GM23248 (cell line): ENCODE data around the gene ZNF716. TPM values are rescaled to one million over a fixed set of nuclear protein-coding genes. Genes with fewer than 3 reads are reported as not detected.

ENCODE experiments used
- DNase-seq: peaks from one replicate; pipeline ENCODE4 v3.0.0-alpha.2; 2015
- H2AFZ ChIP-seq: fragments of 200-600 bp; sonication (generic); 2 replicates; pipeline ENCODE4 v1.6.1; 2016; ENCODE audit warnings: antibody characterized with exemption
- H3F3A ChIP-seq: fragments of 200-600 bp; sonication (generic); 2 replicates; pipeline ENCODE4 v1.6.1; 2016; ENCODE audit warnings: mild to moderate bottlenecking, antibody characterized with exemption, mixed run types; ENCODE audit not compliant: insufficient read depth
- H3K27ac ChIP-seq: fragments of 200-600 bp; sonication (generic); 2 replicates; pipeline ENCODE4 v1.5.1; 2016; ENCODE audit warnings: mild to moderate bottlenecking
- H3K27me3 ChIP-seq: fragments of 200-600 bp; sonication (generic); replicated peaks from 2 replicates; pipeline ENCODE4 v1.6.1; 2016; ENCODE audit warnings: mild to moderate bottlenecking; ENCODE audit not compliant: insufficient read depth
- H3K36me3 ChIP-seq: fragments of 200-600 bp; sonication (generic); 2 replicates; pipeline ENCODE4 v1.6.1; 2016; ENCODE audit warnings: low read depth, mild to moderate bottlenecking
- H3K4me1 ChIP-seq: fragments of 200-600 bp; sonication (generic); 2 replicates; pipeline ENCODE4 v1.6.1; 2016; ENCODE audit warnings: mild to moderate bottlenecking; ENCODE audit not compliant: insufficient read depth
- H3K4me2 ChIP-seq: fragments of 200-600 bp; sonication (generic); one replicate; pipeline ENCODE4 v1.6.1; 2016; ENCODE audit warnings: mild to moderate bottlenecking; ENCODE audit not compliant: unreplicated experiment
- H3K4me3 ChIP-seq: fragments of 200-600 bp; sonication (generic); 2 replicates; pipeline ENCODE4 v1.5.1; 2016; ENCODE audit warnings: mild to moderate bottlenecking
- H3K79me2 ChIP-seq: fragments of 200-600 bp; sonication (generic); 2 replicates; pipeline ENCODE4 v1.6.1; 2016; ENCODE audit warnings: mild to moderate bottlenecking; ENCODE audit not compliant: insufficient read depth
- H3K9ac ChIP-seq: fragments of 200-600 bp; sonication (generic); 2 replicates; pipeline ENCODE4 v1.6.1; 2016; ENCODE audit warnings: mild to moderate bottlenecking
- H3K9me2 ChIP-seq: fragments of 200-600 bp; sonication (generic); 2 replicates; pipeline ENCODE4 v1.6.1; 2016; ENCODE audit warnings: mixed run types, mild to moderate bottlenecking, moderate library complexity; ENCODE audit not compliant: insufficient read depth
- H3K9me3 ChIP-seq: fragments of 200-600 bp; sonication (generic); one replicate; pipeline ENCODE4 v1.6.1; 2017; ENCODE audit warnings: low read depth
- H4K20me1 ChIP-seq: fragments of 200-600 bp; sonication (generic); 2 replicates; pipeline ENCODE4 v1.6.0; 2016; ENCODE audit not compliant: insufficient read depth
- EZH2 ChIP-seq: fragments of 200-600 bp; sonication (generic); IDR thresholded peaks from 2 replicates; pipeline ENCODE4 v1.6.1; 2018; ENCODE audit warnings: antibody characterized with exemption, mild to moderate bottlenecking; ENCODE audit not compliant: insufficient read depth, poor library complexity, severe bottlenecking
- EZH2phosphoT487 ChIP-seq: fragments of 200-600 bp; sonication (generic); IDR thresholded peaks from 2 replicates; pipeline ENCODE4 v1.6.1; 2018; ENCODE audit warnings: antibody characterized with exemption, moderate library complexity, mild to moderate bottlenecking, low read depth; ENCODE audit not compliant: insufficient read depth
- WGBS, 2 experiments: methylation state at CpG; one replicate each; pipeline ENCODE4 v1.1.6; 2015 to 2017; ENCODE audit warnings: low lambda C conversion rate in 2 of 2, low coverage in 1 of 2; ENCODE audit errors: missing lambda C conversion rate in 2 of 2; 5-methylcytosine and 5-hydroxymethylcytosine counted together
- in situ Hi-C: fragments of 300-500 bp; cut with MboI; formaldehyde crosslinking; loops from 2 replicates; pipeline ENCODE4 v1.15.0; 2020
- polyA plus RNA-seq: library from polyadenylated mRNA; unstranded; fragments of >200 nt; fragmentation: Nextera tagmentation; extraction: Ambion mirVana; gene quantifications from 2 replicates; pipeline ENCODE4 v1.2.1, GENCODE V29; 2016
- total RNA-seq: library from RNA; depleted of rRNA; stranded (reverse); fragments of >200 nt; shearing (Covaris generic); gene quantifications from 2 replicates; pipeline ENCODE4 v1.2.3, GENCODE V29; 2014

ZNF716 gene
- total and polyA plus RNA-seq, 2 experiments from 2014 or later = not detected

GRCh38 chr7:57427146-57427545 is 22.8 kb upstream of the ZNF716 start:
- in situ Hi-C loops = no loop called here
- TF ChIP-seq EZH2 (no peak), EZH2phosphoT487 (no peak)
- no peaks in the 10 kb centered on the region for H3K9me3 ChIP-seq

DNA sequence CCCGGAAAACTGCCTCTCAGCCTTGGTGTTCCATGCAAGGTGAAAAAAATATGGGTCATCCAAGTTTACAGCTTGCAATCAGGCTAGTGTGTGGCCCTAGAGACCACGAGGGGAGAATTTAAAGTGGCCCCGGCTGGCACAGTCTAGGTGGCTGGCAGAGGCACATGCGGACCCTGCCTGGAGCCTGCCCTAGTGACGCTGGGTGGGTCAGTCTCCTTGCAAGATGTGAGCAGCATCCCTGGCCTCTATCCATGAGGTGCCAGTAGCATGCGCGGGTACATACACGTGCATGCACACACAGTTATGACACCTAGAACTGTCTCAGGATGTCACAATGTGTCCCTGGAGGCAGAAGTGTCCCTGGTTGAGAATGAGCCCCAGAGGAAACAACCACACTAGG is 22.4 kb upstream of the ZNF716 start:
- no peak for DNase-seq
- no peaks in the 10 kb centered on the region for H3K9me3 ChIP-seq
- H3K4me3 ChIP-seq = no peak overlapping the region
- no peaks in the 10 kb centered on the region for H3K27me3 ChIP-seq
- no peaks in the 10 kb centered on the region for H4K20me1 ChIP-seq
- no peak overlapping the region for H3K4me2 ChIP-seq
- no peak overlapping the region for H2AFZ ChIP-seq
- no peaks in the 10 kb centered on the region for H3F3A ChIP-seq
- TF ChIP-seq EZH2 = no peak
- TF ChIP-seq EZH2phosphoT487 = no peak
- H3K9ac ChIP-seq = no peak overlapping the region
- in situ Hi-C loops = no loop called here
- no peaks in the 10 kb centered on the region for H3K36me3 ChIP-seq
- WGBS, 2 experiments = 54 to 61% methylated on average over 8 of the region's 8 CpGs
- H3K4me1 ChIP-seq = no peaks in the 10 kb centered on the region
- H3K27ac ChIP-seq = no peak overlapping the region
- H3K9me2 ChIP-seq = no peaks in the 10 kb centered on the region
- H3K79me2 ChIP-seq = no peaks in the 10 kb centered on the region

More at GRCh38 chr7:57427146-57427545, 22.8 kb upstream of the ZNF716 start:
- H2AFZ ChIP-seq = no peak overlapping the region
- no peak for DNase-seq
- no peaks in the 10 kb centered on the region for H3K27me3 ChIP-seq
- H3K4me2 ChIP-seq = no peak overlapping the region
- no peaks in the 10 kb centered on the region for H3F3A ChIP-seq
- H4K20me1 ChIP-seq = no peaks in the 10 kb centered on the region
- 60 to 65% methylated on average over 10 of the region's 10 CpGs for WGBS, 2 experiments
- H3K9me2 ChIP-seq = no peaks in the 10 kb centered on the region
- H3K79me2 ChIP-seq = no peaks in the 10 kb centered on the region
- H3K27ac ChIP-seq = no peak overlapping the region
- H3K4me3 ChIP-seq = no peak overlapping the region
- H3K36me3 ChIP-seq = no peaks in the 10 kb centered on the region
- H3K9ac ChIP-seq = no peak overlapping the region
- no peaks in the 10 kb centered on the region for H3K4me1 ChIP-seq

DNA sequence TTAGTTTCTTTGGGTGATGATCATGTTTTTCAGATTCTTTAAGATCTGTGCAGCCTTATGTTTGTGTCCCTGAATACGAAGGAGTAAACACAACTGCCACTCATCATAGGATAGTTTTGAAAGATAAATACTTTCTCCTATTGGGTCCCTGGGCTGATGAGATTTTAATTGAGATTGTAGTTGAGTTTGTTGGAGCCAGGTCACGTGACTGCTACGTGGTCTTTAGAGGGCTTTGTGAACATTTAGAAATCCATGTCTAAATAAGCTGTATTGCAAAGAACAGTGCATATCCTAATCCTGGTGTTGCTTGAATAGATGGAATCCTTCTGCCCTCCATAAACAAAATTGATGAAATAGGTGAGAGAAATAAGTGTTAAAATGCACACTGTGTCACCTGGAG is 17.4 kb upstream of the ZNF716 start:
- Histone ChIP-seq H3K4me2 (no peak overlapping the region), H3K27me3 (no peaks in the 10 kb centered on the region), H3K36me3 (no peaks in the 10 kb centered on the region), H3K9me3 (no peaks in the 10 kb centered on the region), H2AFZ (no peak overlapping the region), H3K4me1 (no peaks in the 10 kb centered on the region), H4K20me1 (no peaks in the 10 kb centered on the region), H3K9ac (no peak overlapping the region), H3F3A (no peaks in the 10 kb centered on the region), H3K9me2 (no peaks in the 10 kb centered on the region), H3K27ac (no peak overlapping the region), H3K79me2 (no peaks in the 10 kb centered on the region), H3K4me3 (no peak overlapping the region)
- no peak for DNase-seq
- no peak for TF ChIP-seq EZH2
- no peak for TF ChIP-seq EZH2phosphoT487
- 2 to 3% methylated on average over 3 of the region's 3 CpGs for WGBS, 2 experiments
- in situ Hi-C loops = no loop called here

- 53 to 62% methylated on average over 19 of the region's 19 CpGs for WGBS, 2 experiments
- H3K27ac ChIP-seq = no peak overlapping the region
Observed at GRCh38 chr7:57437581-57437980, 12.4 kb upstream of the ZNF716 start.

DNA sequence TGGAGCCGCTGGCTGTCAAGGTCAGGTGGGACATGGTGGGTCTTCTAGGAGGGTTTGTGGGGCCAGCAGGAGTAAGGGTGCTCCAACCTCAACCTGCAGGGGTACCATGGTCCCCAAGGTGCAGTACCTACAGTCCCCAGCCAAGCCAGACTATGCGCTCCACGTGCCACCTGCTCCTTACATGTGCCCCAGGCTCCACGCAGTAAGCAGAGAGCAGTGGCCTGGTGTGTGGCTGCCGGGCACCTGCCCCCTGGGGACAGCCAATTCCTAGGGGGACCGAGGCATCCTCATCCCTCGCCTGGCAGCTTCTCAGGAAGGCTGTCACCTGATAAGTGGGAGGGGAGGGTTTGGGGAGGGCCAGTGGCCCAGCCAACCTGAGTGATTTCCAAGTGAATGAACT is 11.7 kb upstream of the ZNF716 start:
- Histone ChIP-seq H3K27ac (no peak overlapping the region), H4K20me1 (no peaks in the 10 kb centered on the region), H3F3A (no peaks in the 10 kb centered on the region), H3K79me2 (no peaks in the 10 kb centered on the region), H3K4me2 (no peak overlapping the region), H3K36me3 (no peaks in the 10 kb centered on the region), H3K4me1 (no peaks in the 10 kb centered on the region), H3K4me3 (no peak overlapping the region), H3K27me3 (no peaks in the 10 kb centered on the region), H3K9ac (no peak overlapping the region), H2AFZ (no peak overlapping the region), H3K9me2 (no peaks in the 10 kb centered on the region), H3K9me3 (no peaks in the 10 kb centered on the region)
- 36 to 45% methylated on average over 7 of the region's 7 CpGs for WGBS, 2 experiments
- DNase-seq = no peak
- in situ Hi-C loops = no loop called here
- TF ChIP-seq EZH2phosphoT487 (no peak), EZH2 (no peak)

More at GRCh38 chr7:57437581-57437980, 12.4 kb upstream of the ZNF716 start:
- Histone ChIP-seq H4K20me1 (no peaks in the 10 kb centered on the region), H3K9ac (no peak overlapping the region), H3K36me3 (no peaks in the 10 kb centered on the region), H3K4me3 (no peak overlapping the region), H3K9me2 (no peaks in the 10 kb centered on the region), H3K9me3 (no peaks in the 10 kb centered on the region), H2AFZ (no peak overlapping the region), H3F3A (no peaks in the 10 kb centered on the region), H3K4me2 (no peak overlapping the region), H3K79me2 (no peaks in the 10 kb centered on the region), H3K4me1 (no peaks in the 10 kb centered on the region), H3K27me3 (no peaks in the 10 kb centered on the region)
- TF ChIP-seq EZH2 = no peak
- in situ Hi-C loops = no loop called here
- DNase-seq = no peak
